Stimulated activated CD8-positive, alpha-beta memory T cell treated with anti-CD3 and anti-CD28 coated beads, Interleukin-7, amount 100 ng/mL, for 48 hours (primary cell): ENCODE results near the gene SLC12A8.

Source experiments
- DNase-seq, 2 donors: peaks; one replicate each; pipeline ENCODE4 v3.0.0-alpha.2; 2020; ENCODE audit warnings: low read depth in 1 of 2; ENCODE audit errors: extremely low read depth in 1 of 2

The SLC12A8 gene

GRCh38 chr3:125219261-125219701 is 6.7 kb upstream of the SLC12A8 start:
- no peak for DNase-seq

GRCh38 chr3:125214738-125215137 is 2.2 kb upstream of the SLC12A8 start:
- no peak for DNase-seq

DNA sequence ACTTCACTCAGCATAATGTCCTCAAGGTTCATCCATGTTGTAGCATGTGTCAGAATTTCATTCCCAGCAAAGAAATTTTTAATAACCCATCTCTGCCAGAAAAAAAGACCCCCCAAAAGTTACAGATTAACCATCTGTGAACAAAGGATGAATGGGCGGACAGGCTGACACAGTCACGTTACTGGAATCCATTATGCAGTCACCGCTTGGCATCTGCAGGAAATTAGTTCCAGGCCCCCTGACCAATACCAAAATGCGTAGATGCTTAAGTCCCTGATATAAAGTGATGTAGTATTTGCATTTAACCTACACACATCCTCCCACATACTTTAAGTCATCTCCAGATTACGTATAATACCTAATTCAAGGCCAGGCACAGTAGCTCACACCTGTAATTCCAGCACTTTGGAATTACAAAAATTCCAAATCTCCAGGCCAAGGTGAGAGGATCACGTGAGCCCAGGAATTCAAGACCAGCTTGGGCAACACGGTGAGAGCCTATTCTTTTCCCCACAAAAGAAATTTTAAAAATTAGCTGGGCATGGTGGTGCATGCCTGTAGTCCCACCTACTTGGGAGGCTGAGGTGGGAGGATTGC is 1.5 kb upstream of the SLC12A8 start:
- no peak for DNase-seq

DNA sequence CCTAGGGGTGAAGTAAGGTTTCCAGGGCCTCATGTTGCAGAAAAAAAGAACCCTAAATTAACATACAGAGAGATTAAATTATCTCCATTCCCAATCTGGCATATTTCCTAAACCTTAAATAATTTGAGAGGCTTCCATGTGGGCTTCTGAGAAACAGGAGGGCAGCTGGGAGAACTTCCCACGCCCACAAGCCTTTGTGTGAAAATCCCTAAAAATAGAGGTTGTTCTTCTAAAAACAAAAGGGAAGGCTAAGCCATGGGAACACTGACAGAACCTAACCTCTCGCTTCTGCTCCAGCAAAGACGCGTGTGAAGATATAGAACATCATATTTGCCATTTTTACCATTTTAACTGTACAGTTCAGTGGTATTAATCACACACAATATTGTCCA is 812 bp upstream of the SLC12A8 start:
- no peak for DNase-seq

- no peak for DNase-seq
Observed at GRCh38 chr3:125212091-125212508, 448 bp downstream of the SLC12A8 start.

- DNase-seq = no peak
Observed at GRCh38 chr3:125211523-125212090, 941 bp downstream of the SLC12A8 start.

GRCh38 chr3:125207949-125208568 is 4.5 kb downstream of the SLC12A8 start:
- DNase-seq = no peak

DNA sequence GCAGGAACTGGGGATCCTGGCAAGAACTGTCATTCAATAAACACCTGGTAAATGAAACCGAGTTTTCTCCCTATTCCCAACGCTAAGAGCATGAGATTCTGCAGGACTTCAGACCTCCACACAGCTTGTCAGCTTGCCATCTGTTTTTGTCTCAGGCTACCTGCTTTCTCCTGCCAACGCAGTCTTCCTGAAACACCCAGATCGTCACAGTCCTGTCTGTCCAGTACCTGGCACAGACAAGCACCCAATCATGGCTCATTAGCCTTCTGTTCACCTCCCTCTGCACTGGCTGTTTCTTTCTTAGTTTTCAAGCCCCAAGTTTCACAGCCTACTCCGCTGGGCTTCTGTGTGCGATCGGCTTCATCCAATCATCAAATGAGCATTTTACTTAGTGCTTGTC is 5.0 kb downstream of the SLC12A8 start:
- no peak for DNase-seq

DNA sequence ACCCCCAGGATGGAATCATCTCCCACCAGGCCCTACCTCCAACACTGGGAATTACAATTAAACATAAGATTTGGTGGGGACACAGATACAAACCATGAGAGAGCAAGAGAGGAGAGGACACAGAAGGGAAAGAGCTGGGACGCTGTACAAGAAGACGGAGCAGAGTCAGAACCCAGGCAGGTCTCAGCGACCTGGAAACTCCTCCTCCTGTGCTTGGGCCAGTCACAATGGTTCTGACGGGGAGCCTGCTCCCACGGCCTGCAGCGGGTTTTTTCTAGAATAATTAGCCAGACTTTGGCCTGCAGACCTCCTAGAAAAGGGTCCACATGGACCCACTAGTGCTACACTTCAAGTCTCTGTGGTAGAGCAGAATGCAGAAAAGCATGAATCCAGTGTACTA is 5.6 kb downstream of the SLC12A8 start:
- no peak for DNase-seq

GRCh38 chr3:125203731-125204130 is 8.8 kb downstream of the SLC12A8 start:
- no peak for DNase-seq

- DNase-seq = no peak
Observed at GRCh38 chr3:125202197-125202596, 10.4 kb downstream of the SLC12A8 start.

DNA sequence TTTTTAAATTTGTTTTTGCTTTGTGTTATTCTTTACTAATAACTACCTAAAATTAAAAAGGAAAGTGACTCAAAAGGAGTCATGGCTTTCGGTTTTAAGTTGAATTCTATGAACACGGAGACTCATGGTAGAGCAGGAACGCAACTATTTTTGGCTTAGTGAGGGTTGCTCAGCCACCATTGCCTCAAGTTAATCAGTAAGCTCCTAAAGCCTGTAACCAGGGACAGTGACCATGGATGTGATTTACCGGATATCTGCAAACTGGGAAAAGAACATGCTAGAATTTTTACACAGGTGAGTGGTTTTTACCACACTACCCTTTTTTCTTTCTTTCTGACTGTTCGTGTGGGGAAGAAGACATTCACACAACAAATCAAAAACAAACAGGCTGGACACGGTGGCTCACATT is 11.8 kb downstream of the SLC12A8 start:
- DNase-seq = no peak

DNA sequence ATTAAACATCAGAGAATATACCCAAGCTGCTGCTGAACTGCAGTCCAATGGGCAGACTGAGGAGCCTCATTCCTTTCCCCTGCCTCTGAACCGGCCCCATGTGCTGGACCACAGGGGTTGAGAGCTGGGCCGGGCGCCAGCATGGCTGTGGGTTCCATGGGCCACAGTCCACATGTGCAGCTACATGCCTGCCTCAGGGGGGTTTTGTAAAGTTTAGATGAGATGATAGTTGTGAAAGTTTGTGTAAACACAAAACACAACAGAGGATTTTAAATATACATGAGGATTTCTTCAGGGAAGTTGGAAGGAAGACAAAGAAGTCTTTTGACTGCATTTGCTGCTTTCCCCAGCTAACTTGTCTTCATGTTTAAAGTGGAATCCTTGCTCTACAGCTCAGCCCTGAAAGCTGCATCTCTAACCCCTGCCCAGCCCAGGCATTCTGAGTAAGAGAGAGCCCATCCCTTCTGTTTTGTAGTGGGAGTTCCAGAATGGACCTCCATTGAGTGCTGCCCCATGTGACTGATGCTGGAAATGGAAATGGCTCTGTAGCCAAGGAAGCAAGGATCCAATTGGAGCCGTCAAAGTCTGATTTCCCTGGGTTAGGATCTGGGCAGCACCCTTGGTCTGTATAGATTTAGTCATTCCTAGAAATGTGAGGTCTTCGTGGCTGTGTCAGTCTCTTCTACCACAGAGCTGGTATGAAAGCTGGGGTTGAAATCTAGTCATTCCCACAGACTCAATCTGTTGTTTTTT is 17.5 kb downstream of the SLC12A8 start:
- no peak for DNase-seq

GRCh38 chr3:125194061-125194848 is 18.3 kb downstream of the SLC12A8 start:
- DNase-seq = no peak

GRCh38 chr3:125192190-125193035 is 20.1 kb downstream of the SLC12A8 start:
- no peak for DNase-seq

DNA sequence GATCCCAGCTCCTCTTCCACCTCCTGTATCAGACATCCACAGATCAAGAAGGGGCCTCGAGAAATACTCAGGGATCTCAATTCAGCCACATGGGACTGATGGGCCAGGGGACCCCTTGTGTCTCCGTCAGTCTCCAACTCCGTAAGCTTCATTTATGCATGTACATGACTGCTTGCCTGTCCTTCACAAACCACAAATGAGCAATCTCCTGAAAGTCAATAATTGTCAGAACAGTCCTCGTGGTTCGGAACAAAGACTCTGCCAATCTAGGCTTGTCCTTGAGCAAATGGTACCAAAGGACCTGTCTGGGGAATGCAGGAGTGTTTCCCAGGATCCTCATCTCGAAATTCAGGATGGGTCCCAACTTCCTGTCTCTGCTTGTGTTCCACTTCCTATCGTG is 20.8 kb downstream of the SLC12A8 start:
- no peak for DNase-seq

- DNase-seq = no peak
Observed at GRCh38 chr3:125191256-125191655, 21.3 kb downstream of the SLC12A8 start.

DNA sequence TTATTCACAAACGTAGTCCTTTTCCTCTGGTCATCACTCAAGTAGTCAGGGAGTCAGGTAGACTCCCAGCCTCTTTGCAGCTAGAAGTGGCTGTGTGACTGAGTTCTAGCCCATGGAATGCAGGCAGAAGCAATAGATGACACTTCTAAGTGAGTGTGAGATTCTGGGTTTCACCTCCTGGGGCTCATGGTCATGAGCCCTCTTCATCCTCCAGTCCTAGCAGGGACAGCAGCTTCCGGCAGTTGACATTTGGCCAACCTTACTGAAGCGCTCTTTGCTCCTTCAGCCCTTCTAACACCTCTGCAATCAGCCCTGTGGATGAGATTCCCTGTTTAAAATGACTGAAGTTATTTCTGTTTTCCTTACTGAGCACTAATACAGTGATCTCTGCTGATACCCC is 21.8 kb downstream of the SLC12A8 start:
- DNase-seq = no peak

GRCh38 chr3:125189378-125190165 is 23.0 kb downstream of the SLC12A8 start:
- no peak for DNase-seq
